Large intestine (tissue), 1 donor: ENCODE measurements around the gene C1QTNF5. TPM values are rescaled to one million over a fixed set of nuclear protein-coding genes. Genes with fewer than 3 reads are reported as not detected.

Experiments
- polyA plus RNA-seq: library from polyadenylated mRNA; unstranded; fragments of 120-200 nt; gene quantifications from one replicate; pipeline ENCODE4 v1.2.1, GENCODE V29; 2013

C1QTNF5 gene
- polyA plus RNA-seq, 1 donor, result 19.5 TPM

Other genes with a start within 250 kb of the C1QTNF5 start
- 51.1 TPM for gene DPAGT1, start 239.0 kb downstream of the C1QTNF5 start, polyA plus RNA-seq
- gene C2CD2L, start 233.5 kb downstream of the C1QTNF5 start, polyA plus RNA-seq, result 18.1 TPM
- gene HINFP, start 219.3 kb downstream of the C1QTNF5 start, polyA plus RNA-seq, result 40.2 TPM
- gene ABCG4, start 191.8 kb downstream of the C1QTNF5 start, polyA plus RNA-seq, result 1.2 TPM
- gene NLRX1, start 172.2 kb downstream of the C1QTNF5 start, polyA plus RNA-seq, result 10.4 TPM
- gene NHERF4, start 155.4 kb downstream of the C1QTNF5 start, polyA plus RNA-seq, result 64.1 TPM
- gene CBL, start 134.5 kb downstream of the C1QTNF5 start, polyA plus RNA-seq, result 12.7 TPM
- 50.4 TPM for gene MCAM, start 23.8 kb downstream of the C1QTNF5 start, polyA plus RNA-seq
- gene RNF26, start 6.4 kb downstream of the C1QTNF5 start, polyA plus RNA-seq, result 25.2 TPM
- 0.01 TPM for gene MFRP, start 5.8 kb upstream of the C1QTNF5 start, polyA plus RNA-seq
- gene USP2, start 40.8 kb upstream of the C1QTNF5 start, polyA plus RNA-seq, result 4.2 TPM
- gene THY1, start 82.3 kb upstream of the C1QTNF5 start, polyA plus RNA-seq, result 44.4 TPM